ENCODE data around the gene LAMB4.

The LAMB4 gene

DNA sequence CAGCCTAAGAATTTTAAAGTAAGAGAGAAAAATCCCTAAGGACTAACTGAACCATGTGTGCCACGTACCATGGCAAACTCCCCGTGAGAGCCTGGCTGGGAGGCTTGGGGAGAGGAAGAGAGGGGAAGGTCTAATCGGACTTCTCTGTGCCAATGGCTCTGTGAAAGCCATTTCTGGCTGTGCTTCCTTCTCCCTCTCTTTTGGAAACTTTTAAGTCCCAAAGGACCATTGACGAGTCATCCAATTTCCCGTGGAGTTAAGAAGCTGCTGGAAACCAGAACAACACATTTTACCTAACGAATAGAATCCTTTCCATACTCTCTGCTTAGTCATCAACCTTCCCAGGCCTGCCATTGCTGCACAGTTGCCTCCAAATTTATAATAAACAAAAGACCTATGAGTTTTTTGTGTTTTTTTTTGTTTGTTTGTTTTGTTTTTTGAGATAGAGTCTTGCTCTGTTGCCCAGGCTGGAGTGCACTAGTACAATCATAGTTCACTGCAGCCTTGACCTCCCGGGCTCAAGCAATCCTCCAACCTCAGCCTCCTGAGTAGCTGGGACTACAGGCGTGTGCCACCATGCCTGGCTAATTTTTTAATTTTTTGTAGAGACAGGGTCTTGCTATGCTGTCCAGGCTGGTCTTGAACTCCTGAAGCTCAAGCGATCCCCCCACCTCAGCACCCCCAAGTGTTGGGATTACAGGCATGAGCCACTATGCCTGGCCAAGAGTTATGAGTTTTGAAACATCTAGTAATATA, 140.4 kb downstream of the LAMB4 start:
- peak; percentile 94 for DNase-seq

DNA sequence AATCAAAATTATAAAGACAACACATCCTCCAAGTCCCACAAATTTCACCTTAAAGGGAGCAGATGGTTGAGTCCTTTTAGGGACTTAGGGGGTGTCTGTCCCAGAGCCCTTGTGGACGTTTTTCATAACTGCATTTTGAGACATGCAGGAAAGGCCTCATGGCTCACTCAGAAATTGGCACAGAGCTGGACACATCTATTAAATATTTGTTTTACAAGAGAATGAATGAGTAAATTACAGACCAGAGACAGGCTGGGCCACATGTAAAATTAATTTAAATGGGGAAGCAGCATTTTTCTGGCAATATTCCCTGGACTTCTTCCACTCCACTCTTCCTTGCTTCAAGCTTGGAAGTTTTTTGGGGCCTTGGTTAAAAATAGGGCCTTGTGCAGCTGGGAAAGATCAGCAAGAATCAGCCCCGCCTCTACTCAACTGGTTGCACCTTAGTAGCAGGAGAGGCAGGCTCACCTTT, 147.2 kb downstream of the LAMB4 start:
- peak; percentile 56 for DNase-seq

DNA sequence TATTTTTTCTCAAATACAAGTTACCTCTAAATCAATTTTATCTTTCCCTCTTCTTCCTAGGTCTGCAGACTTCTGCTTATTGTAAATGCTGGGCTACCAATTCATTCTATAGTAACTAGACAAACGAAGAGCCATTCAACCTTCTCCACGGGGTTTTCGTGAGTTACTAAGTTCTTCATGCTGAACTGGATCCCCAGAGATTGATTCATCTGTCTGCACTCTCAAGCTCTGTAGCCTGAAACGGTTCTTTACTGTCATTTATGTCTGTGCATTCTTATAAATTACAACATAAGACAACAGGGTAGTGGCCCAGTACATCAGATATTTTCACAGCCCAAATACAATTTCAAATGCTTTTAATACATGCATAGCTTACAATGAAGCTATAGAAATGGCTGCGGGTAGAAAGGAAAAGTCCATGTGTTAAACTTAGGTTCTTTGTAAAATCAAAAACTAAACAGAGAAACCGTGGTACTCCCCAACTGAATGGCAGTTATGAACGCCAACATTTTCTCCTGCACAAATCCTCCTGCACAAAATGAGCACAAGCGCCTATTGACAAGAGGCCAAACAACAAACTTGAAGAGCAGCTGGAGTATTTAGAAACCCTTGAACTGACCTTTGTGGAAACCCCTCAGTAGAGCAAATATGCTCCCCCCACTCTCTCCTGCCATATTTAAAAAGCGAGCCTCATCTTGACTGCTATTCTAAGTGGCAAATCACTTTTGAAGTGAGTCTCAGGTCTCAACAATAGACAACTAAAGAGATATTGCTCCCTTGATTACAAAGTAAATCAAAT, 147.9 kb downstream of the LAMB4 start:
- peak; percentile 24 for DNase-seq

DNA sequence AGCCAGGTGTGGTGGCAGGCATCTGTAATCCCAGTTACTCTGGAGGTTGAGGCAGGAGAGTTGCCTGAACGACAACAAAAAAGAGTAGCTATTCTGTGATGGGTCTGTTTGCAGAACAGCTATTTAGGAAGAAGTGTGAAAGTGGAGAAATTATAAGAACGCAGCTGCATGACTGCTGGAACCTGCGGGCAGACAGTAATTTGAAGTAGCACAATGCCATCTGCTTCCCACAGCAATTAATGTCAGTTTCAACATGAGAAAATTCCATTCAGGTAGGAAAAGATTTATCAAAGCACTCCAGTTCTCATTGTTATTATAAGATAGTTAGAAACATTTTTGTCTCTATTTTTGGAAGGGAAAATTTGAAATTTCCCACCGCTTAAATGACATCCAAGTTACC, 148.7 kb downstream of the LAMB4 start:
- no peak for DNase-seq

DNA sequence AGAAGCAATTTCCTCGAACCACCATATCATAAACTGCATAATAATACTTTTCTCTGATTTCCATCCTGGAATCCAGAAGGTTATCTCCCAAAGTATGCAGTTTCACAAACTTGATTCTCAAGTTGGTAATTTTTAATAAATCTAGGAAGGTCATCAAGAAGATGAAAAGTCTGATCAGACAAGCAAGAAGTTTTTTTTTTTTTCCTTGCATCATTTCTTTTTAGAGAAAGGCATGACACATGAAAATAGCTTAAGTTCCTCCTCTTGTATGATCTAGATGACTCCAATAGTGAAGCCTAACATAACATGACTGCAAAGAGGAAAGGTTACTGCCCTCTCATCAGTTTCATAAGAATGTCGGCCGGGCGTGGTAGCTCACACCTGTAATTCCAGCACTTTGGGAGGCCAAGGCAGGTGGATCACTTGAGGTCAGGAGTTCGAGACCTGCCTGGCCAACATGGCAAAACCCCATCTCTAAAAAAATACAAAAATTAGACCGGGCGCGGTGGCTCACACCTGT, 149.4 kb downstream of the LAMB4 start:
- DNase-seq: no peak

DNA sequence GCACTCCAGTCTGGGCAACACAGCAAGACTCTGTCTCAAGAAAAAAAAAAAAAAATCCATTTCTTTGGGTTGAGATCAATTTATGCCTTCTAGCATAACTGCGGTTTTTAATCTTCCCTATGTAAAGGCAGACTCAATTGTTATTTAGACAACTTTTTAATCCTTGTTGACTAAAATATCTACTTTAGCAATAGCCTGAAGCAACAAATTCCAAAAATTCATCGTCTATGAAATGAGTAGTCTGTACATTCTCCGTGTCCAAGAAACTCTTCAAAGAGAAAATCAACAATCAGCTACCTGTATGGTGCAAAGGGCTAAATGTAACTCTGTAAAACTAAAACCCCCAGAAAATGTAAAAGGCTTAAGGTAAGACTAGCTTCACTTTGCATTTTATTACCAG, 150.0 kb downstream of the LAMB4 start:
- DNase-seq: no peak

DNA sequence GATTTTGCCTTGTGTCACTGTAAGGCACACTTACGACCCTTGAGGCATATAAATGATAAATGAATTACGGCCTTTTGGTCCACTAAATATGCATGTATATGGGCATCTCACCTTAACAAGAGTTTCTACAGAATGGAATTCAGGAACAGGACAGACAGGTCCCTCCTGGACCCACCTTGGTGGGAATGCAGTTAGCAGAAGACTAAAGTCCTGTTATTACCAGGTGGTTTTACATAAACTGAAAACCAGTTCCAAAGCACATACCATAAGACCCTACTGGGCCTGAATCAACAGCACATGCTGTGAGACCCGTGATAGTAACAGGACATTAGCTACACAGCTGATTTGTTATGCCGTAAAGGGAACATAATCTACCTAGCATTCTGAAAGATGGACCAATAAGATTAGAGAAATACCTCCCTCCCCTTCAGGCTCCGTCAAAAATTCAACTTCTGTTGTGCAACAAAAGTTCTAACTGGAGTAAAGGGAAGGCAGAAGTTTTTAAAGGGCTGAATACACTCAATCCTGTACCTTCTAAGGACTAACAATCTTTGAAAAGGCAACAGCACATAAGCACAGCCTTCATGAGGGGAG, 151.2 kb downstream of the LAMB4 start:
- no peak for DNase-seq

DNA sequence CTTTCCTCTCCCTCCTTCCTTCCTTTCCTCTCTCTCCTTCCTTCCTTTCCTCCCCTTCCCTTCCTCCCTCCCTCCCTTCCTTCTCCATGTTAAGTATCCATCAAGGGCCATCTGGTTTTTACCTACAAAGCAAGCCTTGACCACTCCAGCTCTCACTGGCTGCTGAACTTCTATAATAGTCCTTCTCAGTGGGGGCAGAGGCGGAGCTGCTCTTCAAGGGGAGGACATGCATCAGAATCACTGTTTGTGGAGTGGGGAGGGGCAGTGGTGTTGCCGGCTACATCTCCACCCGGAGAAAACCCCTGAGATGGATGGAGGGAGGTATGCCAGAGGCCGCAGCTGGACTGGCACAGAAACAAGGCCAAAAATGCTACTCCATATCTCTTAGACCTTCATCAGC, 153.1 kb downstream of the LAMB4 start:
- no peak for DNase-seq

DNA sequence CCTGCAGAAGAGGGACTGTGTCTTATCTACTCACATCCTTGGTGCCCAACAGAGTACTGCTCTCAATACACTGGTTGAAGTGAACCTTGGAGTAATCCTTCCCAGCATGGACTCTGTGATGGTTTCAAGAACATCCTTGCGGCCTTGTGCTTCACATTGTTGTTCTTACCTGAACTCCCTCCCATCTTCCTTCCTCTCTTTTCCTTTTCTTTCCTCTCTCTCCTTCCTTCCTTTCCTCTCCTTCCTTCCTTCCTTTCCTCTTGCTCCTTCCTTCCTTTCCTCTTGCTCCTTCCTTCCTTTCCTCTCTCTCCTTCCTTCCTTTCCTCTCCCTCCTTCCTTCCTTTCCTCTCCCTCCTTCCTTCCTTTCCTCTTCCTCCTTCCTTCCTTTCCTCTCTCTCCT, 153.5 kb downstream of the LAMB4 start:
- DNase-seq: no peak

DNA sequence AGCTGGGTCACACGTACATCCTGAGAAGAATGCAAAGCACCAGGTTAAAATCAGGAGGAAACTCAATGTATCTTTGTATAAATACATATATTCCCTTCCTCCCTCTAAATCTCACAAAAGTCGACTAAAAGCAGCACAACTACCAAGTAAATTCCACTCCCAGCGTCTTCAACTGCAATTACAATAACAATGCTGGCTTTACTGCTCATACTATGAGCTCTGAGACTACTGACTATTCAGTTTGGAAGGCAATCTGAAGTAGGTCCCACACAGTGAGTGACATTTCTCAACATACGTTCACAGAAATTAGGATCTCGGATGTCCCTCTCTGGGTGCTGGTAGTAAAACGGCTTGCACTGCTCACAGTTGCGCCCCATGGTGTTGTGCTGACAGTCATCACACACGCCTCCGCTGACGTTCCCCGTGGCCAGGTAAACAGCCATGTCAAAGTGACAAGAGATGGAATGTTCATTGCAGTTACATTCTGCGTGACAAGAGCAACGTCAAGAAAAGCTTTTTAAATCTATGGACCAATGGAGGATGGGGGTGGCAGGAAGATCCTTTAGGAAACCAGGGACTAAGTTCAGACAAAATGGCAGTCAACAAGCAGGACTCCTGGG, 154.7 kb downstream of the LAMB4 start:
- DNase-seq: no peak

DNA sequence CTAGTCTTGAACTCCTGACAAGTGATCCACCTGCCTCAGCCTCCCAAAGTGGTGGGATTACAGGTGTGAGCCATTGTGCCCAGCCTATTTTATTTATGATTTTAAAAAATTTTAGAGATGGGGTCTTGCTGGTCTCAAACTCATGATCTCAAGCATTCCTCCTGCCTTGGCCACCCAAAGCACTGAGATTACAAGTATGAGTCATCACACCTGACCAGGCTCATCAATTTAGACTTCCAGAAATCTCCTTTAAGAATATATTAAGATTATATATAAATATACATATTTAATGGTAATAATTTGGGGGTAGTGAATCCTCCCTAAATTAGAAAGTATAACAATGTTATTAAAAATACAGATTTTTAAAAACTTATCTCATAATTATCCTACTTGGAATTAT, 156.3 kb downstream of the LAMB4 start:
- no peak for DNase-seq
